Smooth muscle cell (in vitro differentiated cells): Measurements from ENCODE around the gene ZIC3. TPM values are rescaled to one million over a fixed set of nuclear protein-coding genes. Genes with fewer than 3 reads are reported as not detected.

Experiments used
- DNase-seq: peaks from one replicate; lab custom pipeline; 2025; ENCODE audit not compliant: unreplicated experiment; lab: John Stamatoyannopoulos, UW
- H2AFZ ChIP-seq: fragments of 200-600 bp; sonication (generic); 2 replicates; pipeline ENCODE4 v1.6.0; 2016; ENCODE audit warnings: antibody characterized with exemption, low read depth, mild to moderate bottlenecking
- H3F3A ChIP-seq: fragments of 200-600 bp; sonication (generic); 2 replicates; pipeline ENCODE4 v1.6.0; 2017; ENCODE audit warnings: antibody characterized with exemption, low read depth
- H3K27ac ChIP-seq: fragments of 200-600 bp; sonication (generic); 2 replicates; pipeline ENCODE4 v1.5.1; 2016; ENCODE audit warnings: low read depth, mild to moderate bottlenecking
- H3K27me3 ChIP-seq: fragments of 200-600 bp; sonication (generic); 2 replicates; pipeline ENCODE4 v1.6.1; 2016; ENCODE audit warnings: low read depth, mild to moderate bottlenecking
- H3K36me3 ChIP-seq: fragments of 200-600 bp; sonication (generic); 2 replicates; pipeline ENCODE4 v1.5.1; 2016; ENCODE audit warnings: low read depth
- H3K4me1 ChIP-seq: fragments of 200-600 bp; sonication (generic); 2 replicates; pipeline ENCODE4 v1.5.1; 2016; ENCODE audit warnings: low read depth
- H3K4me2 ChIP-seq: fragments of 200-600 bp; sonication (generic); 2 replicates; pipeline ENCODE4 v1.6.0; 2016; ENCODE audit warnings: mild to moderate bottlenecking
- H3K4me3 ChIP-seq: fragments of 200-600 bp; sonication (generic); 2 replicates; pipeline ENCODE4 v1.5.1; 2016; ENCODE audit warnings: mild to moderate bottlenecking
- H3K79me2 ChIP-seq: fragments of 200-600 bp; sonication (generic); 2 replicates; pipeline ENCODE4 v1.6.0; 2016; ENCODE audit warnings: low read depth, mild to moderate bottlenecking
- H3K9ac ChIP-seq: fragments of 200-600 bp; sonication (generic); 2 replicates; pipeline ENCODE4 v1.6.0; 2016; ENCODE audit warnings: low read depth
- H3K9me3 ChIP-seq: fragments of 200-600 bp; sonication (generic); replicated peaks from 2 replicates; pipeline ENCODE4 v1.5.1; 2016; ENCODE audit warnings: low read depth
- H4K20me1 ChIP-seq: fragments of 200-600 bp; sonication (generic); 2 replicates; pipeline ENCODE4 v1.6.0; 2016; ENCODE audit warnings: low read depth
- CTCF ChIP-seq: fragments of 200-600 bp; sonication (generic); IDR thresholded peaks from 2 replicates; pipeline ENCODE4 v1.5.1; 2017; ENCODE audit warnings: borderline replicate concordance, mild to moderate bottlenecking, antibody characterized with exemption; ENCODE audit not compliant: insufficient read depth, poor library complexity, severe bottlenecking
- WGBS: methylation state at CpG from one replicate; pipeline ENCODE4 v1.1.7; 2016; ENCODE audit warnings: low lambda C conversion rate; 5-methylcytosine and 5-hydroxymethylcytosine counted together
- polyA plus RNA-seq: library from polyadenylated mRNA; unstranded; fragments of >200 nt; fragmentation: Nextera tagmentation; extraction: Ambion mirVana; gene quantifications from 2 replicates; pipeline ENCODE4 v1.2.1, GENCODE V29; 2016
- total RNA-seq: library from RNA; depleted of rRNA; stranded (reverse); fragments of >200 nt; gene quantifications from 2 replicates; pipeline ENCODE4 v1.2.3, GENCODE V29; 2014

The ZIC3 gene
- total and polyA plus RNA-seq, 2 experiments from 2014 or later: 0.09 TPM; not detected in 1

- H4K20me1 ChIP-seq: no peaks in the 10 kb centered on the region
- H3K4me1 ChIP-seq: no peaks in the 10 kb centered on the region
- H3K27me3 ChIP-seq: peaks cover 83% of the 10 kb centered on the region
- DNase-seq: no peak
- H2AFZ ChIP-seq: no peak overlapping the region
- no peak overlapping the region for H3K9ac ChIP-seq
- 45% methylated on average over 28 of the region's 28 CpGs for WGBS
- H3K4me3 ChIP-seq: no peak overlapping the region
- no peak for TF ChIP-seq CTCF
- no peaks in the 10 kb centered on the region for H3F3A ChIP-seq
- H3K4me2 ChIP-seq: peak overlapping the region; percentile 1
- H3K9me3 ChIP-seq: no peaks in the 10 kb centered on the region
- H3K27ac ChIP-seq: no peak overlapping the region
- no peaks in the 10 kb centered on the region for H3K36me3 ChIP-seq
- H3K79me2 ChIP-seq: no peaks in the 10 kb centered on the region
These were observed 18.6 kb upstream of the ZIC3 start for GRCh38 chrX:137547291-137547690.

- H3K4me1 ChIP-seq: no peaks in the 10 kb centered on the region
- H3K36me3 ChIP-seq: no peaks in the 10 kb centered on the region
- no peak overlapping the region for H3K4me2 ChIP-seq
- H3K9ac ChIP-seq: no peak overlapping the region
- TF ChIP-seq CTCF: no peak
- H3K27ac ChIP-seq: no peak overlapping the region
- H3K79me2 ChIP-seq: no peaks in the 10 kb centered on the region
- H3K9me3 ChIP-seq: no peaks in the 10 kb centered on the region
- peaks cover 85% of the 10 kb centered on the region for H3K27me3 ChIP-seq
- 42% methylated on average over 14 of the region's 14 CpGs for WGBS
- no peaks in the 10 kb centered on the region for H3F3A ChIP-seq
- H3K4me3 ChIP-seq: no peak overlapping the region
- H4K20me1 ChIP-seq: no peaks in the 10 kb centered on the region
- H2AFZ ChIP-seq: no peak overlapping the region
- DNase-seq: no peak
These were observed 17.7 kb upstream of the ZIC3 start for GRCh38 chrX:137548261-137548660.

GRCh38 chrX:137549073-137549472 lies 16.9 kb upstream of the ZIC3 start:
- no peaks in the 10 kb centered on the region for H3K36me3 ChIP-seq
- no peaks in the 10 kb centered on the region for H3K4me1 ChIP-seq
- no peaks in the 10 kb centered on the region for H3K9me3 ChIP-seq
- no peak overlapping the region for H2AFZ ChIP-seq
- 57% methylated on average over 24 of the region's 24 CpGs for WGBS
- H3K4me3 ChIP-seq: no peak overlapping the region
- H3K27ac ChIP-seq: no peak overlapping the region
- no peaks in the 10 kb centered on the region for H3F3A ChIP-seq
- DNase-seq: no peak
- H3K9ac ChIP-seq: no peak overlapping the region
- H4K20me1 ChIP-seq: no peaks in the 10 kb centered on the region
- H3K79me2 ChIP-seq: no peaks in the 10 kb centered on the region
- TF ChIP-seq CTCF: no peak
- H3K4me2 ChIP-seq: no peak overlapping the region
- peaks cover 84% of the 10 kb centered on the region for H3K27me3 ChIP-seq

GRCh38 chrX:137549851-137550664 lies 15.9 kb upstream of the ZIC3 start:
- no peak overlapping the region for H2AFZ ChIP-seq
- H3K4me1 ChIP-seq: no peaks in the 10 kb centered on the region
- 50% methylated on average over 57 of the region's 58 CpGs for WGBS
- peak overlapping the region; percentile 23 for H3K4me3 ChIP-seq
- DNase-seq: no peak
- H3K79me2 ChIP-seq: no peaks in the 10 kb centered on the region
- H3K4me2 ChIP-seq: peak overlapping the region; percentile 69
- TF ChIP-seq CTCF: no peak
- peaks cover 80% of the 10 kb centered on the region for H3K27me3 ChIP-seq
- H4K20me1 ChIP-seq: no peaks in the 10 kb centered on the region
- H3K36me3 ChIP-seq: no peaks in the 10 kb centered on the region
- no peak overlapping the region for H3K9ac ChIP-seq
- no peak overlapping the region for H3K27ac ChIP-seq
- no peaks in the 10 kb centered on the region for H3K9me3 ChIP-seq
- H3F3A ChIP-seq: no peaks in the 10 kb centered on the region
